ENCODE results near the gene WWOX.

DNA sequence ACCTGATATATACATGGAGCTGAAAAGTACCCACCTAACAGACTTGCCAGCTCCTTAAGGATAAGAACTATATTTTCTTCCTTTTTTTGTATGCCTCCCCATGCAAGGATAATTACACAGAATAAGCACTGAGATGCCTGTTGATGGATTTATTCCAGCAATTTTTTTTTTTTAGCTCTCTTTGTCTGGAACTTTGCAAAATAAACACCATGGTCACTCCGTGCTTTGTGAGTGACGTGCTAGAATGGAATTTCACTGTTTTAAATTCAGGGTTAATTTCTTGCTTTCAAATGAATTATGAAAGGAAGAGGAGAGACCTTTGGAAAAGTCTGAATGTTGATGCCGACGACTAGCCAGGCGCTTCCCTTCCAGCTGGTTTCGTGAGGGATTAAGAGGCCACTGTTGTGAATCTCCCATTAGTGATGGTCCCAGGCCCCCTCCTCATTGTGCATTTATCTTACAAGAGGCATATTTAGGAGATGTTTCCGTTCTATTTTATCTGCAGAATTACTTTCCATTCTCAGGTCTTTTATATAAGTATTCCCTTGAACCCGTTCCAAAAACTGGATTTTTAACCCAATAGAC lies 529.1 kb downstream of the WWOX start:
- no peak for TF ChIP-seq EZH2phosphoT487 (IDR thresholded peaks at IDR 0.05; ENCODE audit: borderline replicate concordance, low read length)
- TF ChIP-seq, protein P1, sequence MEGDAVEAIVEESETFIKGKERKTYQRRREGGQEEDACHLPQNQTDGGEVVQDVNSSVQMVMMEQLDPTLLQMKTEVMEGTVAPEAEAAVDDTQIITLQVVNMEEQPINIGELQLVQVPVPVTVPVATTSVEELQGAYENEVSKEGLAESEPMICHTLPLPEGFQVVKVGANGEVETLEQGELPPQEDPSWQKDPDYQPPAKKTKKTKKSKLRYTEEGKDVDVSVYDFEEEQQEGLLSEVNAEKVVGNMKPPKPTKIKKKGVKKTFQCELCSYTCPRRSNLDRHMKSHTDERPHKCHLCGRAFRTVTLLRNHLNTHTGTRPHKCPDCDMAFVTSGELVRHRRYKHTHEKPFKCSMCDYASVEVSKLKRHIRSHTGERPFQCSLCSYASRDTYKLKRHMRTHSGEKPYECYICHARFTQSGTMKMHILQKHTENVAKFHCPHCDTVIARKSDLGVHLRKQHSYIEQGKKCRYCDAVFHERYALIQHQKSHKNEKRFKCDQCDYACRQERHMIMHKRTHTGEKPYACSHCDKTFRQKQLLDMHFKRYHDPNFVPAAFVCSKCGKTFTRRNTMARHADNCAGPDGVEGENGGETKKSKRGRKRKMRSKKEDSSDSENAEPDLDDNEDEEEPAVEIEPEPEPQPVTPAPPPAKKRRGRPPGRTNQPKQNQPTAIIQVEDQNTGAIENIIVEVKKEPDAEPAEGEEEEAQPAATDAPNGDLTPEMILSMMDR (conservative IDR thresholded peaks at IDR 0.05; ENCODE audit: low read depth, low read length) = no peak
- TF ChIP-seq EZH2 (IDR thresholded peaks at IDR 0.05; ENCODE audit: low read length, unreplicated experiment) = no peak
